Mucosa of rectum (tissue), 2 donors: ENCODE data around the gene TNIP2.

ENCODE experiments used
- H3K27ac ChIP-seq, 2 donors: one replicate each; pipeline ENCODE4 v1.7.0; 2013; ENCODE audit warnings: inconsistent platforms in 2 of 2, low read depth in 2 of 2, low read length in 2 of 2
- H3K27me3 ChIP-seq, 2 donors: one replicate each; pipeline ENCODE4 v1.7.0; 2013; ENCODE audit warnings: low read length in 2 of 2; ENCODE audit not compliant: control insufficient read depth in 2 of 2, insufficient read depth in 2 of 2
- H3K36me3 ChIP-seq, 2 donors: one replicate each; pipeline ENCODE4 v1.7.0; 2013; ENCODE audit warnings: low read length in 2 of 2; ENCODE audit not compliant: control insufficient read depth in 2 of 2, insufficient read depth in 2 of 2
- H3K4me1 ChIP-seq, 2 donors: one replicate each; pipeline ENCODE4 v1.7.0; 2013; ENCODE audit warnings: low read length in 2 of 2, mild to moderate bottlenecking in 1 of 2; ENCODE audit not compliant: control insufficient read depth in 2 of 2, insufficient read depth in 2 of 2
- H3K4me3 ChIP-seq, 2 donors: one replicate each; pipeline ENCODE4 v1.7.0; 2013; ENCODE audit warnings: low read length in 2 of 2
- H3K9ac ChIP-seq, 2 donors: one replicate each; pipeline ENCODE4 v1.7.0; 2013; ENCODE audit warnings: low read length in 2 of 2, low read depth in 1 of 2, mild to moderate bottlenecking in 1 of 2
- H3K9me3 ChIP-seq, 2 donors: one replicate each; pipeline ENCODE4 v1.7.0; 2013; ENCODE audit warnings: low read length in 2 of 2; ENCODE audit not compliant: control insufficient read depth in 2 of 2
- donor health status: healthy.
- donor health status: Normal muscosa, but diverticular disease.

TNIP2 gene

GRCh38 chr4:2798399-2799223 lies 42.5 kb upstream of the TNIP2 start:
- H3K4me1 ChIP-seq: peaks cover 76 to 91% of the 10 kb centered on the region in 2 donors

DNA sequence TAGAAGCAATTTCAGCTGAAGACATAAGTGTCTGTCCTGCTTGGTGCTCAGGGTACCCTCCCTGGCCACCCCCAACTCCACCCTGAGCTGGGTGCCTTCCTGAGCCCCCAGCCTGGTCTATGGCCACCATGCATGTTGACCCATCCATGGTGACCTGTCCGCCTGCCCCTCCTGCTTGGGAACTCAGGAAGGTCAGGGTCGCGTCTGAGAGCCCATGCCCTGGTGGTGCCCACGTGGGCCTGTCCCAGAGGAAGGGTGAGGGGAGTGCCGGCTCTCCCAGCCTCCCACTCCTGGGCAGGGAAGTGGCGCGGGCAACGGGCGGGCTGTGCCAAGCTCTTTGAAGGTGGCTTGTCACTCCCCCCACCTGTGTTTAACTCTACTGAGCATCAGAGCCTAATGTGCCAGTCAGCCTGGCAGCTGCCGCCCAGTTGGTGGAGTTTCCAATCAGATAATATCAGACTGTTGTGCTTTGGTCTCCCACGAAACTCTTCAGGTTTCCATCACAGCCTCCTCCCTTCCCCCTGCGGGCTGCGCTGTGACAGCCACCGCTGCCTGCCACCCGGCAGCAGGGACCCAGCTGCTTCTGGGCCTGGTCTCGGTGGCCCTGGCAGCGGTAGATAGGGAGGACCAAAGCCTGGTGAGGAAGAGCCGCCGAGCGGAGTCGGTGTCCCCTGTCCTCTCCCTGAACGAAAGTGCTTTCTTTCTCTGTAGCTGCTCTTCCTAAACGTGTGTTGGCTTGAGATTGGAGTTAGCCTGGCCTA lies 41.6 kb upstream of the TNIP2 start:
- Histone ChIP-seq H3K4me1 (peaks cover 74 to 84% of the 10 kb centered on the region in 2 donors), H3K9me3 (no peaks in the 10 kb centered on the region), H3K4me3 (no peak overlapping the region), H3K27ac (peak overlapping the region; percentile 84 to 90), H3K27me3 (no peaks in the 10 kb centered on the region), H3K9ac (peak overlapping the region; percentile 24 to 73), H3K36me3 (no peaks in the 10 kb centered on the region)

More at GRCh38 chr4:2798399-2799223, 42.5 kb upstream of the TNIP2 start:
- H3K27ac ChIP-seq: peak overlapping the region; percentile 83 to 90
- H3K9me3 ChIP-seq: no peaks in the 10 kb centered on the region
- peak overlapping the region; percentile 2 to 48 for H3K4me3 ChIP-seq
- no peaks in the 10 kb centered on the region for H3K27me3 ChIP-seq
- H3K9ac ChIP-seq: peak overlapping the region; percentile 24 to 73
- H3K36me3 ChIP-seq: no peaks in the 10 kb centered on the region

DNA sequence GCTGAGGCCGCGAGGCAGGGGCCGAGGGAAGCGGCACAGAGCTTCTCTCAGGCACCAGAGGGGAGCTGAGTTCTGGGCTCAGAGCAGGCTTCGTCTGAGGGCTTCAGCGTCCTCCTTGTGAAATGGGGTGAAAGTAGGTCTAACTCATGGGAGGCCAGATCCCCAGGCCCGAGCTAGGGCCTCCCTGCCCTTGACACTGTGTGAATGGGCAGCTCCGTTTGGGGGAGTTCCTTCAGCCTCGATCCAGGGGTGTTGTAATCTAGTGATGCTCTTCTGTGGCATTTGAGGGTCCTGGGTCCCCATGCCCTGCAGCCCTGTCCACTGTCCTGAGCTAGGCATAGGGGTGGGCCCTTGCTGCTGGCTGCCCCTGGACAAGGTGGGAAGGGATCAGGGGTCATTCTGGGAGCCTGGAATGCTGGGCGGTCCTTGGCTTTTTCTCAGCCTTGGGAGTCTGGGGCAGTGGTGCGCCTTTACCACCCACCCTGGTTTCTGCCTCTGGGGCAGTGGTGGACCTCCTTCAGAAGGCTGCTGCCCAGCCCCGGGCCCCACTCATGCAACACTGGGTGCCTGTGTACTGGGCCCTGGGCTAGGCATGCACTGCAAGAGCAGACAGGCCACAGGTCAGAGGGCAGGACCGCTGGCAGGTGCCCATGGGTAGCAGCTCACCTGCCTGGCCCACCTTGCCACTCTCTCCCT lies 40.9 kb upstream of the TNIP2 start:
- Histone ChIP-seq H3K9ac (peak overlapping the region in 1 of 2 donors; percentile 73), H3K4me1 (peaks cover 76 to 79% of the 10 kb centered on the region in 2 donors)

DNA sequence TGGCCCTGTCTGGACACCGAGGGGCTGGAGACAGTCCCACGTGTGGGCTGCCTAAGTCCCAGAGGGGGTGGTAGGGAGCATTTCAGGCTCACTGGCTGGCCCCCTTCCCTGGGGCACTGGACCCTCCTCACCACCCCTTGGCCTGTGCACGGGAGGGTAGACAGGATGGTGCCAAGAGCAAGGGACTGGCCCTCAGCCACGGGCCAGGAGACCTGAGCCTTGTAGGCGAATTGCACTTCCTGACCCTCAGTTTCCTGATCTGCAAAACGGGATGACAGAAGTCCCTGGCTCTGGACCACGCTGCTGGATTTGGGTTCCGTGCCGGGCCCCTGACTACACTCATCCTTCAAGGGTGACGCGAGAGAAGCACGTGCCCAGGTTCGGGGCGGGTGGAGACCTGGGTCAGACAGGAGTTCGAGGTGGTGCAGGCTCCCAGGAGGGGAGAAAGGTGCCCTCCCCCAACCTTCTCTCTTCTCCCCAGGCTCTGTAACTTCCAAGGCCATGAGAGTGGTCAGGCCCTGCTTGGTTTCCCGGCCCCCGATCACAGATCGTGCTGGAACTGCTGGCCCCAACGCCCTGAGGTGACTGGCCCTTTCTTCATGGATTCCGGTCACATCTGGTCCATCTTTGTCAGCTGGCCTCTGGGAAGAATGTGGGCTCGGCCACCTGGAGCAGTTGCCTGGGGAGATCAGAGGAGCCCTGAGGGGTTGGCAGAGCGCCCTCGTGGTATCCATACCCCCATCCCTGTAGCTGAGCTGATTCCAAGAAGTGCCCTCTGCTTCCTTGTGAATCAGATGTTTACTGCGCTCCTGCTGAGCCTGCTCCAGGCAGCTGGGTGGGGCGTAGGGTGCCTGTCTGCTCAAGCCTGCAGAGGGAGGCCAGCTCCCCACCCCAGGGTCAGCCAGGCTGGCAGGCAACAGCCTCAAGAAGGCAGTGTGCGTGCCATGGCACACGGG lies 40.0 kb upstream of the TNIP2 start:
- Histone ChIP-seq H3K9me3 (no peaks in the 10 kb centered on the region), H3K27ac (peak overlapping the region; percentile 84 to 90), H3K9ac (peak overlapping the region; percentile 8 to 73), H3K4me3 (peak overlapping the region in 1 of 2 donors; percentile 2), H3K27me3 (no peaks in the 10 kb centered on the region), H3K4me1 (peaks cover 73 to 74% of the 10 kb centered on the region in 2 donors), H3K36me3 (no peaks in the 10 kb centered on the region)

More for the DNA sequence above, 40.9 kb upstream of the TNIP2 start:
- no peaks in the 10 kb centered on the region for H3K27me3 ChIP-seq
- H3K4me3 ChIP-seq: no peak overlapping the region
- H3K9me3 ChIP-seq: no peaks in the 10 kb centered on the region
- no peaks in the 10 kb centered on the region for H3K36me3 ChIP-seq
- peak overlapping the region; percentile 84 to 90 for H3K27ac ChIP-seq

DNA sequence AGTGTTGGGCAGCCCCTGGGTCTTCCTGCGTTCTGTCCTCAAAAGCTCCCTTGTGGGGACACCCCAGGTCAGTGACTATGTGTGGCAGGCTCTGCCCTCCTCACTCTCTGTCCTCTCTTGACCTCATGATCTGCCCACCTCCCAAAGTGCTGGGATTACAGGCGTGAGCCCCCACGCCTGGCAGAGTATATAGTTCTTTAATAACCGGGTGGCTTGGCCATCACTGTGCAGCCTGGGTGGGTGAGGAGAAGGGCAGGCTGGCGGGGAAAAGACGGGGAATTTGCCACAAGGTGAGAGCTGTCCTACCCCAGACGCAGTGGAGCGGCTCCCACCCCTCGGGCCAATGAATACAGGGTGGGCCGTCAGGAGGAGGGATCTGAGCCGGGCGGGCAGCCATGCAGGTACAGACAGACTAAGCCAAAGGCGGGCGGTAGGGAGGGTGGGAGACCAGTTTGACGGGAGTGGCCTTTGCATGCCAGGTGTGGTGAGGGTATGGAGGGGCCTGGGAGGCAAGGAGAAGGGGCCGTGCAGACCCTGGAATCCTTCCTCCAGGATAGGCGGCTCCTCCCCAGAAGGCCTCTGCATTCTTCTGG lies 39.3 kb upstream of the TNIP2 start:
- H3K4me1 ChIP-seq: peaks cover 66 to 68% of the 10 kb centered on the region in 2 donors
- peak overlapping the region in 1 of 2 donors; percentile 4 for H3K4me3 ChIP-seq
- no peaks in the 10 kb centered on the region for H3K36me3 ChIP-seq
- no peaks in the 10 kb centered on the region for H3K27me3 ChIP-seq
- H3K9ac ChIP-seq: peak overlapping the region in 1 of 2 donors; percentile 79
- peak overlapping the region; percentile 84 to 90 for H3K27ac ChIP-seq
- no peaks in the 10 kb centered on the region for H3K9me3 ChIP-seq

- H3K9me3 ChIP-seq: no peaks in the 10 kb centered on the region
- no peaks in the 10 kb centered on the region for H3K36me3 ChIP-seq
- H3K4me3 ChIP-seq: peak overlapping the region; percentile 58 to 75
- H3K4me1 ChIP-seq: peaks cover 62 to 65% of the 10 kb centered on the region in 2 donors
- H3K27ac ChIP-seq: peak overlapping the region; percentile 79 to 90
- H3K9ac ChIP-seq: peak overlapping the region; percentile 47 to 79
- H3K27me3 ChIP-seq: no peaks in the 10 kb centered on the region
These were observed 38.6 kb upstream of the TNIP2 start for GRCh38 chr4:2794486-2795299.

DNA sequence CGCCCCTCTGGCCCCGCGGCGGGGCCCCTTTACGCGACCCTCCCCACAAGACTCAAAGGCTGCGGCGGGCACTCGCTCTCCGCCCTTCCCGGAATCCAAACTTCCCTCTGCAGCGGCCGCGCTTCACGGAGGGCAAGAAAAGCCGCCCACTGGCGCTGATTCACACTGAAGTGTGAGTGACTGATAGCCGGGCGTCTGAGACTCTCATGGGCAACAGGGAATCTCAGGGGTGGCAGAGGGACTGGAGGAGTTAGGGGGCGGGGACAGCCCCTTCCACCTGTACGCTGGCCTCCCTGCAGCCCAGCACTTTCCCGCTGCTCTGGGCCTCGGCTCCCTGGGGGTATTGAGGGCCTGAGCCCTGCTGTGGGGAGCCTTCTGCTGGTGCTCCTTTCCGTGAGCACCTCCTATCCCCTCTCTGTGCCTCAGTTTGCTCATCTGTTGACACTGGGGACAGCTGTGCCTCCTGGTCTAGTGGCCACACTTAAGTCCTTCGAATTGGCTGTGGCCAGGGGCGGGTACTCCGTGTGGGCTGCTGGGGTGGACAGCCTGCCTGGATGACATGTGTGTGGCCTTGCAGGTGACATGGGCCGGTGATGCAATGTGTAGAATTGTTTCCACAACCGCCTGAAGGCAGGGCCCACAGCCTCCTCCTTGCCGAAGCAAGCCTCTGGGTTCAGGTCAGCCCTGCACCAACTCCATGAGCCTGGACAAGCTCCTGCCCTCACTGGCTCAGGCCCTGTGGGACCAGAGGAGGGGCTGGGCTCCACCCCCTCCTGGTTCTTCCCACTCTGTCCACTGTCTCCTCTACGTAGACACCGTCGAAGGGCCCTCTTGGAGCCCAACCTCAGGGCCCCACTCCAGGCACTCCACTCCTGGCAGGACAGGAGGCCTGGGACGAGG lies 37.7 kb upstream of the TNIP2 start:
- no peaks in the 10 kb centered on the region for H3K27me3 ChIP-seq
- H3K4me1 ChIP-seq: peaks cover 54 to 56% of the 10 kb centered on the region in 2 donors
- no peaks in the 10 kb centered on the region for H3K9me3 ChIP-seq
- H3K9ac ChIP-seq: peak overlapping the region; percentile 76 to 79
- H3K4me3 ChIP-seq: peak overlapping the region; percentile 58 to 75
- peak overlapping the region; percentile 79 to 90 for H3K27ac ChIP-seq
- no peaks in the 10 kb centered on the region for H3K36me3 ChIP-seq
